Fibroblast of pulmonary artery (primary cell): ENCODE results near the gene NRF1.
A peak's percentile ranks its signal among the peaks of the same experiment; 100 is the strongest.
"Not testable (repeated sequence)": the region's sequence is repeated elsewhere in the genome, so short reads cannot be mapped to it uniquely, and the experiment has no call there.

Experiments used
- DNase-seq: peaks from one replicate; pipeline ENCODE4 v3.0.0-alpha.2; 2010; ENCODE audit warnings: low read depth
- H3K4me3 ChIP-seq: replicated peaks from 2 replicates; pipeline ENCODE4 v1.5.1; 2011; ENCODE audit warnings: low read depth, mild to moderate bottlenecking, control low read depth, low read length, moderate library complexity
- TF ChIP-seq, protein P1 (sequence below): IDR thresholded peaks from 2 replicates; pipeline ENCODE4 v1.5.1; 2011; ENCODE audit warnings: mild to moderate bottlenecking, control low read depth, low read length, inconsistent platforms; ENCODE audit errors: missing control alignments

The NRF1 gene

DNA sequence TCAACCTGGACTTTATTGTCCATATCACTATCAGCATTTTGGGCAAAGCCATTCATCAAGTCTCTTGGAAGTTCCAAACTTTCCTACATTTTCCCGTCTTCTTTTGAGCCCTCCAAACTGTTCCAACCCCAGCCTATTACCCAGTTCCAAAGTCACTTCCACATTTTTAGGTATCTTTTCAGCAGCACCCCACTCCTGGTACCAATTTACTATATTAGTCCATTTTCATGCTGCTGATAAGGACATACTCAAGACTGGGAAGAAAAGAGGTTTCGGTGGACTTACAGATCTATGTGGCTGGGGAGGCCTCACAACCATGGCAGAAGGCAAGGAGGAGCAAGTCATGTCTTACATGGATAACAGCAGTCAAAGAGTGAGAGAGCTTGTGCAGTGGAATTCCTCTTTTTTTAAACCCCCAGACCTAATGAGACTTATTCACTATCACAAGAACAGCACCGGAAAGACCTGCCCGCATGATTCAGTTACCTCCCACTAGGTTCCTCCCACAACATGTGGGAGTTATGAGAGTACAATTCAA is 50.2 kb downstream of the NRF1 start:
- TF ChIP-seq, protein P1, sequence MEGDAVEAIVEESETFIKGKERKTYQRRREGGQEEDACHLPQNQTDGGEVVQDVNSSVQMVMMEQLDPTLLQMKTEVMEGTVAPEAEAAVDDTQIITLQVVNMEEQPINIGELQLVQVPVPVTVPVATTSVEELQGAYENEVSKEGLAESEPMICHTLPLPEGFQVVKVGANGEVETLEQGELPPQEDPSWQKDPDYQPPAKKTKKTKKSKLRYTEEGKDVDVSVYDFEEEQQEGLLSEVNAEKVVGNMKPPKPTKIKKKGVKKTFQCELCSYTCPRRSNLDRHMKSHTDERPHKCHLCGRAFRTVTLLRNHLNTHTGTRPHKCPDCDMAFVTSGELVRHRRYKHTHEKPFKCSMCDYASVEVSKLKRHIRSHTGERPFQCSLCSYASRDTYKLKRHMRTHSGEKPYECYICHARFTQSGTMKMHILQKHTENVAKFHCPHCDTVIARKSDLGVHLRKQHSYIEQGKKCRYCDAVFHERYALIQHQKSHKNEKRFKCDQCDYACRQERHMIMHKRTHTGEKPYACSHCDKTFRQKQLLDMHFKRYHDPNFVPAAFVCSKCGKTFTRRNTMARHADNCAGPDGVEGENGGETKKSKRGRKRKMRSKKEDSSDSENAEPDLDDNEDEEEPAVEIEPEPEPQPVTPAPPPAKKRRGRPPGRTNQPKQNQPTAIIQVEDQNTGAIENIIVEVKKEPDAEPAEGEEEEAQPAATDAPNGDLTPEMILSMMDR: no peak
- H3K4me3 ChIP-seq: no peak overlapping the region
- no peak for DNase-seq

DNA sequence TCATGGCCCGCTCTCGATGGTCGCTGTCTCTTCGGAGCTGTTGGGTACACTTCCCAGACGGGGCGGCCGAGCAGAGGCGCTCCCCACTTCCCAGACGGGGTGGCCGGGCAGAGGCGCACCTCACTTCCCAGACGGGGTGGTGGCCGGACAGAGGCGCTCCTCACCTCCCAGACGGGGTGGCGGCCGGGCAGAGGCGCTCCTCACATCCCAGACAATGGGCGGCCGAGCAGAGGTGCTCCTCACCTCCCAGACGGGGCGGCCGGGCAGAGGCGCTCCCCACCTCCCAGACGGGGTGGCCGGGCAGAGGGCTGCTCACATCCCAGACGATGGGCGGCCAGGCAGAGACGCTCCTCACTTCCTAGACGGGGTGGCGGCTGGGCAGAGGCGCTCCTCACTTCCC is 51.7 kb downstream of the NRF1 start:
- not testable (repeated sequence) for H3K4me3 ChIP-seq, DNase-seq

DNA sequence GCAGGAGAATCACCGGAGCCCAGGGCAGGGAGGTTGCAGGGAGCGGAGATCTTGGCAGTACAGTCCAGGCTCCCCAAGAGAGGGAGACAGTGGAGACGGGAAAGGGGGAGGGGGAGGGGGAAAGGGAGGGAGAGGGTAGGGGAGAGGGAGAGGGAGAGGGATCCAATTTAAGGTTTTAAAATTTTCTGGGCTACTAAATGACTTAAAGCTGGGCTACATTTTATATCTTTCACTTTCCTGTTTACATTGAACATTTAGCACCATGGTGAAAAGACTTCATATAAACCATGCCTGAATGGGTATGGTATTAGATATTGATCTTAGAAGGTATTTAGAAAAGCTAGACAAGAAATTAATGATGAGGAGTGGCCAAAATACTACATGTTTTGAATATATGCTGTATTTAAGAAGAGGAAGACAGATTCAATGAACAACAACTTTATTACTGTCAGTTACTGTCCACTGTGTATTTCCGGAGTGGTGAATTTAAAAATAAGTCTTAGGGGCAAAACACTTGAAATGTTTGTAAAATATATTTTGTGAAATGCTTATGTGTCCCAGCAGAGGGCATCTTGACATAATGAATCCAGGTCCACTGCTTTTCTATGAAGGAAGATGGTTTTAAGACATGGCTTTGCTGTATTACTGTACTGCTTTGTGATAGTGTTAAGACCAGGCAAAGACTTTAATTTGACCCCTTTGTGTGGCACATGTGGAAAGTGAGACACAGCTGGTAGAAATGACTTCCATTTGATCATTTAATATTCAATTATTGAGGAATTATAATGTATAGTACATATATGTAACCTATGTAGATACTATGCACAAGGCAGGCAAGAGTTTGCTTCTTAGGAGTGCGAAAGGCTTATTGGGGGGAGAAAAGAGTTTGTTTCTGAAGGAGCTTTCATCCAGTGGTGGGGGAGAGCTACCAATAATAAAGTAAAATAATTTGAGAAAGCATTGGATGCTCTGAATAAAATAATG is 52.8 kb downstream of the NRF1 start:
- TF ChIP-seq, protein P1: peak; percentile 60
- DNase-seq: peak; percentile 85
- H3K4me3 ChIP-seq: no peak overlapping the region

DNA sequence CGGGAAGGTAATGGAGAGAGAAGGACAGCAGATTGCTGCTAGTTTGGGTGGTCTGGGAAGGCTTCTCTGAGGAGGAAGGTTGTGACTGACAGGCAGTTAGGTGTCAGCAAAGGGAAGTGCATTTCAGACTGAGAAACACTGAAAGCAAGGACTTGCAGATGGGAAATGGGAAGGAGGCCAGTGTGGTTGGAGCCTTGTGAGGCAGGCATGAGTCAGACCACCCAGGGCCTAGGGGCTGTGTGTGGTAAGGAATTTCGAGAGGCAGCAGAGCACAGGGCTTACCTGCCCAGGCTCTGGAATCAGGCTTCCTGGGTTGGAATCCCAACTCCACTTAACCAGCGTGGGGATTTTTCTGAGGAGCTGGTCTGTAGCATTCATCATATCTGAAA is 53.5 kb downstream of the NRF1 start:
- no peak overlapping the region for H3K4me3 ChIP-seq
- TF ChIP-seq, protein P1: no peak
- DNase-seq: peak; percentile 94

DNA sequence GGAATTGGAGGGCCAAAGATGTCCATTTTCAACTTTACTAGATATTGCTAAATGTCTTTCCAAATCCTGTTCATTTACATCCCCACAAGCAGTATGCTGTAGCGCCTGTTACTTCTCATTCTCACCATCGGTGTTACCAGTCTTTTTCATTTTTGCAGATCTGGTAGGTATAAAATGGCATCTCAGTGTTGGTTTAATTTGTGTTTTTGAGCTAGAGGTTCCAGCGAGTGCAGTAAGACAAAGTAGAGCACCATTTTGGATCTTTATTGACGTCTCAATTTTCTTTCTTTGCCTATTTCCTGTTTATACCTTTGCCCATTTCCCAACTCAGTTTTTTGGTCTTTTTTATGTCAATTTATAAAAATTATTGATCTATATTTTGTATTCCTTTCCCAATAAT is 55.6 kb downstream of the NRF1 start:
- TF ChIP-seq, protein P1: no peak
- no peak overlapping the region for H3K4me3 ChIP-seq
- no peak for DNase-seq

DNA sequence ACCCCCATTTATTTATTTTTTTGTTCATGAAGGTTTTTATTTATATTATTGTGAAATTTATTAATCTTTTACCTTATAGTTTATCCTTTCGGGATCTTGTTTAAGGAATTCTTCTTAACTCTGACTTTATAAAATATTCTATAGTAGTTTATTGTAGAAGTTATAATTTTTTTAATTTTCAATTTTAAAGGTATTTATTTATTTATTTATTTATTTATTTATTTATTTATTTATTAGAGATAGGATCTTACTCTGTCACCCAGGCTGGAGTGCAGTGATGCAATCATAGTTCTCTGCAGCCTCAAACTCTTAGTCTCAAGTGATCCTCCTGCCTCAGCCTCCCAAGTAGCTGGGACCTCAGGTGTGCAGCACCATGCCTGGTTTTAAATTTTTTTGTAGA is 56.0 kb downstream of the NRF1 start:
- no peak overlapping the region for H3K4me3 ChIP-seq
- DNase-seq: no peak
- TF ChIP-seq, protein P1: no peak

DNA sequence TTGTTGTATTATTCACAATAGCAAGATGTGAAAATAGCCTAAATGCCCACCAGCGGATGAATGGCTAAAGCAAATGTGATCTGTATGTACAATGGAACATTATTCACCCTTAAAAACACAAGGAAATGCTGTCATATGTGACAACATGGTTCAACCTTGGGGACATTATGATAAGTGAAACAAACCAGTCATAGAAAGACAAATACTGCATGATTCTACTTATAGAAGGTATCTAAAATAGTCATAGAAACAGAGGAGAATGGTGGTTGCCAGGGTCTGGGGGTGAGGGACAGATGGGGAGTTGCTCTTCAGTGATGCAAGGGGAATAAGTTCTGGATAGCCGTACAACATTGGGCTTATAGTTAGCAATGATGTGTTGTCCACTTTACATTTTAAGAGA is 58.4 kb downstream of the NRF1 start:
- no peak for DNase-seq
- TF ChIP-seq, protein P1: no peak
- no peak overlapping the region for H3K4me3 ChIP-seq
